Endothelial cell of umbilical vein (primary cell): ENCODE data around the gene LRCH2. TPM values are rescaled to one million over a fixed set of nuclear protein-coding genes. Genes with fewer than 3 reads are reported as not detected.

Source experiments
- BruUV-seq: library from RNA; stranded (reverse); fragments of 400-500 nt; replicated peaks from 2 replicates; lab custom pipeline; 2021; lab: Mats Ljungman, UMichigan
- CTCF ChIA-PET: fragments of 300-600, 350-600 bp; sonication (Branson Sonifier 250); formaldehyde crosslinking; loops from one replicate; lab custom pipeline; 2021; ENCODE audit warnings: antibody characterized with exemption, inconsistent platforms; lab: Charles Lee
- POLR2A ChIA-PET: fragments of 300-600, 350-600 bp; sonication (Branson Sonifier 250); formaldehyde crosslinking; loops from one replicate; lab custom pipeline; 2021; ENCODE audit warnings: antibody characterized with exemption, inconsistent platforms; lab: Charles Lee
- DNase-seq: peaks from one replicate; pipeline ENCODE4 v3.0.0-alpha.2; 2011; ENCODE audit warnings: low read depth, low spot score
- FAIRE-seq: peaks from 2 replicates; lab custom pipeline; 2011; peaks lifted over from hg19 to GRCh38; lab: Jason Lieb, UNC
- H2AFZ ChIP-seq: 2 replicates; pipeline ENCODE4 v1.6.0; 2012; ENCODE audit warnings: low read depth, low read length, control low read depth, inconsistent platforms
- H3K27ac ChIP-seq: 2 replicates; pipeline ENCODE4 v1.5.1; 2011; ENCODE audit warnings: low read depth, mild to moderate bottlenecking, control low read depth, low read length, moderate library complexity; ENCODE audit not compliant: insufficient read depth
- H3K27me3 ChIP-seq, 2 experiments: 2 replicates each; pipeline versions ENCODE4 v1.6.0 to v1.6.1; 2011; ENCODE audit warnings: low read length in 2 of 2, mixed read lengths in 1 of 2; ENCODE audit not compliant: control insufficient read depth in 2 of 2, insufficient read depth in 2 of 2
- H3K36me3 ChIP-seq, 2 experiments: 2 replicates in 1 of 2; 3 replicates in 1 of 2; pipeline ENCODE4 v1.5.1; 2011; ENCODE audit warnings: low read length in 2 of 2, mild to moderate bottlenecking in 1 of 2, moderate library complexity in 1 of 2; ENCODE audit not compliant: control insufficient read depth in 2 of 2, insufficient read depth in 2 of 2; ENCODE audit errors: extremely low read depth in 1 of 2
- H3K4me1 ChIP-seq: 3 replicates; pipeline ENCODE4 v1.5.1; 2011; ENCODE audit warnings: mild to moderate bottlenecking, low read length; ENCODE audit not compliant: control insufficient read depth, insufficient read depth; ENCODE audit errors: extremely low read depth
- H3K4me2 ChIP-seq: 2 replicates; pipeline ENCODE4 v1.6.1; 2011; ENCODE audit warnings: low read length, control low read depth, mixed read lengths; ENCODE audit not compliant: insufficient read depth
- H3K4me3 ChIP-seq, 3 experiments: fragments of 200-600 bp in 1 of 3; sonication (generic), shearing (Covaris generic) in 1 of 3; replicated peaks in 1 of 3; 2 replicates each; pipeline ENCODE4 v1.5.1; 2011 to 2016; ENCODE audit warnings: control low read depth in 3 of 3, low read length in 3 of 3, mild to moderate bottlenecking in 2 of 3, inconsistent platforms in 1 of 3, low read depth in 1 of 3, moderate library complexity in 1 of 3; ENCODE audit not compliant: insufficient read depth in 1 of 3
- H3K79me2 ChIP-seq: 2 replicates; pipeline ENCODE4 v1.6.0; 2012; ENCODE audit warnings: low read length, inconsistent platforms; ENCODE audit not compliant: control insufficient read depth, insufficient read depth
- H3K9ac ChIP-seq: replicated peaks from 2 replicates; pipeline ENCODE3; 2011; ENCODE audit warnings: low read length, control low read depth; ENCODE audit not compliant: insufficient read depth; ENCODE audit errors: extremely low read depth
- H3K9me1 ChIP-seq: replicated peaks from 3 replicates; pipeline ENCODE4 v1.6.0; 2011; ENCODE audit warnings: mild to moderate bottlenecking, low read length; ENCODE audit not compliant: control insufficient read depth, insufficient read depth; ENCODE audit errors: extremely low read depth
- H3K9me3 ChIP-seq: replicated peaks from 2 replicates; pipeline ENCODE4 v1.5.1; 2012; ENCODE audit warnings: low read length, inconsistent platforms; ENCODE audit not compliant: control insufficient read depth, insufficient read depth
- H4K20me1 ChIP-seq: replicated peaks from 2 replicates; pipeline ENCODE3; 2011; ENCODE audit warnings: mild to moderate bottlenecking, low read length; ENCODE audit not compliant: control insufficient read depth, insufficient read depth; ENCODE audit errors: extremely low read depth
- EZH2 ChIP-seq: IDR thresholded peaks from 2 replicates; pipeline ENCODE4 v1.6.1; 2012; ENCODE audit warnings: borderline replicate concordance, low read depth, mild to moderate bottlenecking, moderate library complexity, low read length, inconsistent platforms; ENCODE audit not compliant: severe bottlenecking
- FOS ChIP-seq: IDR thresholded peaks from 2 replicates; pipeline ENCODE4 v1.6.1; 2011; ENCODE audit warnings: mild to moderate bottlenecking, low read length, moderate library complexity, borderline replicate concordance; ENCODE audit not compliant: insufficient read depth
- GATA2 ChIP-seq: IDR thresholded peaks from 2 replicates; pipeline ENCODE4 v1.7.0; 2011; ENCODE audit warnings: low read depth, mild to moderate bottlenecking, moderate library complexity, mixed read lengths, low read length; ENCODE audit not compliant: insufficient read length, insufficient read depth
- JUN ChIP-seq: IDR thresholded peaks from 2 replicates; pipeline ENCODE4 v1.6.1; 2011; ENCODE audit warnings: borderline replicate concordance, low read depth; ENCODE audit not compliant: insufficient read length, insufficient read depth
- MAX ChIP-seq: IDR thresholded peaks from 2 replicates; pipeline ENCODE4 v1.6.1; 2011; ENCODE audit not compliant: insufficient read depth, insufficient read length
- MYC ChIP-seq: IDR thresholded peaks from one replicate; pipeline ENCODE4 v1.6.1; 2011; ENCODE audit warnings: mild to moderate bottlenecking, low read depth, low read length
- POLR2A ChIP-seq: IDR thresholded peaks from 2 replicates; pipeline ENCODE4 v1.6.1; 2012; ENCODE audit warnings: low read depth, mild to moderate bottlenecking, control low read depth, low read length
- POLR2AphosphoS5 ChIP-seq: IDR thresholded peaks from 2 replicates; pipeline ENCODE4 v1.6.1; 2012; ENCODE audit warnings: low read depth, mild to moderate bottlenecking, control low read depth, low read length, moderate library complexity; ENCODE audit not compliant: insufficient read depth
- dilution Hi-C: fragments of 300-500 bp; cut with MboI; formaldehyde crosslinking; loops from one replicate; pipeline ENCODE4 v1.15.0; 2019; ENCODE audit warnings: low sequenced_read_pairs; ENCODE audit not compliant: extremely low pct_ligation_motif_present
- intact Hi-C: fragments of 100-400 bp; cut with micrococcal nuclease; formaldehyde crosslinking; loops from one replicate; pipeline ENCODE4 v1.10.0; 2022
- polyA plus RNA-seq, 4 experiments: library from polyadenylated mRNA; depleted of rRNA in 3 of 4; stranded (reverse) in 3 of 4; unstranded in 1 of 4; fragments of >200 nt; gene quantifications; 2 replicates each; pipeline versions ENCODE4 v1.2.1 to v1.2.3, GENCODE V29; 2011 to 2012; ENCODE audit warnings: missing spikeins in 1 of 4
- total RNA-seq: library from RNA; stranded (reverse); gene quantifications from 2 replicates; pipeline ENCODE4 v1.2.3, GENCODE V29; 2021
- TF ChIP-seq, protein P1 (sequence below), 2 donors: IDR thresholded peaks; 1 replicate in 1 of 2; 2 replicates in 1 of 2; pipeline ENCODE4 v1.5.1; 2011; ENCODE audit warnings: low read length in 2 of 2, mild to moderate bottlenecking in 2 of 2, moderate library complexity in 2 of 2, control low read depth in 1 of 2, inconsistent platforms in 1 of 2, low read depth in 1 of 2; ENCODE audit not compliant: insufficient read depth in 1 of 2; ENCODE audit errors: extremely low read depth in 1 of 2

The LRCH2 gene
- total and polyA plus RNA-seq, 2 donors (not counting 3 experiments of a cell fraction or from before 2014, with no cell fraction given), result 1.1 to 4.6 TPM

DNA sequence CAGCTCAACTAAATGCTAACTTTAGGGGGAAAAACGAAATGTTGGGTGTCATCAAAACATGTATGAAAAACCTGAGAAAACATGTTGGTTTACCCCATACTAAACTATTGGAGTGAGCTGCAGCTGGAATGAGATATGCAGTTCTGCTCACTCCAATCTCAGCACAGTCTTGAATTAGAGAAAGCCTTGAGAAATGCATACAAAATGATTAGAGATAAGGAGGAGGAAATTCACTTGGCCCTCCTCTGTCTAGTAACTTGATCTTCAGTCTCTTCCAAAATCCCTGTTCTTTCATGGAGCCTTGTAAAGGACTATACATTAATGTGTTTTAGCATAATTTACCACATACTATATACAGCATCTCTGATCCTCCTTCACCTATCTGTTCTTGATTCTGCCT, 3.2 kb upstream of the LRCH2 start:
- H3K36me3 ChIP-seq, result no peaks in the 10 kb centered on the region
- no peaks in the 10 kb centered on the region for H3K79me2 ChIP-seq
- H3K9ac ChIP-seq, result no peak overlapping the region
- intact Hi-C loops, result no loop called here
- no peak overlapping the region for H2AFZ ChIP-seq
- no TSS peak for BruUV-seq
- DNase-seq (no peak), FAIRE-seq (no peak)
- dilution Hi-C loops, result no loop called here
- CTCF ChIA-PET, result interaction anchor here (0.8 kb wide), 1 partner anchor 22 kb away, joined by 3 read pairs; no protein-coding TSS in a partner anchor
- TF ChIP-seq, protein P1, sequence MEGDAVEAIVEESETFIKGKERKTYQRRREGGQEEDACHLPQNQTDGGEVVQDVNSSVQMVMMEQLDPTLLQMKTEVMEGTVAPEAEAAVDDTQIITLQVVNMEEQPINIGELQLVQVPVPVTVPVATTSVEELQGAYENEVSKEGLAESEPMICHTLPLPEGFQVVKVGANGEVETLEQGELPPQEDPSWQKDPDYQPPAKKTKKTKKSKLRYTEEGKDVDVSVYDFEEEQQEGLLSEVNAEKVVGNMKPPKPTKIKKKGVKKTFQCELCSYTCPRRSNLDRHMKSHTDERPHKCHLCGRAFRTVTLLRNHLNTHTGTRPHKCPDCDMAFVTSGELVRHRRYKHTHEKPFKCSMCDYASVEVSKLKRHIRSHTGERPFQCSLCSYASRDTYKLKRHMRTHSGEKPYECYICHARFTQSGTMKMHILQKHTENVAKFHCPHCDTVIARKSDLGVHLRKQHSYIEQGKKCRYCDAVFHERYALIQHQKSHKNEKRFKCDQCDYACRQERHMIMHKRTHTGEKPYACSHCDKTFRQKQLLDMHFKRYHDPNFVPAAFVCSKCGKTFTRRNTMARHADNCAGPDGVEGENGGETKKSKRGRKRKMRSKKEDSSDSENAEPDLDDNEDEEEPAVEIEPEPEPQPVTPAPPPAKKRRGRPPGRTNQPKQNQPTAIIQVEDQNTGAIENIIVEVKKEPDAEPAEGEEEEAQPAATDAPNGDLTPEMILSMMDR (IDR thresholded peaks at IDR 0.05; ENCODE audit: extremely low read depth in 1 of 2, insufficient read depth in 1 of 2, low read depth in 1 of 2, low read length in 2 of 2), result no peak
- no peak for TF ChIP-seq MYC
- TF ChIP-seq JUN, result no peak
- no peak for TF ChIP-seq EZH2
- no peak for TF ChIP-seq POLR2AphosphoS5
- no peak for TF ChIP-seq POLR2A
- no peak for TF ChIP-seq MAX
- no peak for TF ChIP-seq FOS
- no peak for TF ChIP-seq GATA2
- H3K27me3 ChIP-seq, result no peaks in the 10 kb centered on the region
- POLR2A ChIA-PET, result no interaction called here
- H3K4me2 ChIP-seq, result no peak overlapping the region
- peaks cover 4% of the 10 kb centered on the region for H3K4me1 ChIP-seq
- H4K20me1 ChIP-seq, result no peaks in the 10 kb centered on the region
- no peak overlapping the region for H3K27ac ChIP-seq
- H3K4me3 ChIP-seq, result no peak overlapping the region
- no peaks in the 10 kb centered on the region for H3K9me1 ChIP-seq
- no peaks in the 10 kb centered on the region for H3K9me3 ChIP-seq
